Activated T-helper 2 cell treated with anti-CD3 and anti-CD28 coated beads, Interferon-gamma antibody, Interleukin-2, Interleukin-4, amounts not matched to agents 10 μg/mL and 5 μg/mL and 100 μg/mL, durations not matched to agents 14 hours and 24 hours and 36 hours (primary cell): Measurements from ENCODE around the gene GYPA. TPM values are rescaled to one million over a fixed set of nuclear protein-coding genes. Genes with fewer than 3 reads are reported as not detected.

Source experiments
- total RNA-seq: library from RNA; stranded (reverse); gene quantifications from 2 replicates; pipeline ENCODE4 v1.2.3, GENCODE V29; 2022

GYPA gene
- total RNA-seq, 1 donor from 2014 or later, result not detected

Other genes with a start within 250 kb of the GYPA start
- gene GYPE, start 235.2 kb downstream of the GYPA start, total RNA-seq, result 0.21 and 0.25 TPM in 2 replicates
- gene GYPB, start 121.3 kb downstream of the GYPA start, total RNA-seq, result not detected in 2 replicates